Natural killer cell treated with Interleukin-12 subunit alpha and Interleukin-12 subunit beta and Interleukin-15 and Interleukin-18, amount 100 ng/mL, for 72 hours (primary cell): ENCODE results near the gene CDC14A. TPM values are rescaled to one million over a fixed set of nuclear protein-coding genes. Genes with fewer than 3 reads are reported as not detected.
A peak's percentile ranks its signal among the peaks of the same experiment; 100 is the strongest.

Experiments
- ATAC-seq, 2 donors: fragments of 150-1000 bp; cut with Tn5 transposase in 1 of 2; sonication (Bioruptor Pico), chemical (Tn5 transposase) in 1 of 2; 2 replicates each; pipeline ENCODE4 v1.10.0; 2021
- DNase-seq: peaks from one replicate; pipeline ENCODE4 v3.0.0; 2022; ENCODE audit warnings: low spot score
- H3K27ac Mint-ChIP-seq, 2 donors: 1 replicate in 1 of 2; 2 replicates in 1 of 2; pipeline ENCODE4 v1.8.0; 2022; ENCODE audit warnings: mixed read lengths in 2 of 2, mild to moderate bottlenecking in 1 of 2, moderate library complexity in 1 of 2
- H3K27me3 Mint-ChIP-seq, 2 donors: 1 replicate in 1 of 2; 2 replicates in 1 of 2; pipeline ENCODE4 v1.8.0; 2022; ENCODE audit warnings: mixed read lengths in 2 of 2
- H3K36me3 Mint-ChIP-seq: one replicate; pipeline ENCODE4 v1.8.0; 2022; ENCODE audit warnings: mixed read lengths
- H3K4me1 Mint-ChIP-seq, 2 donors: 1 replicate in 1 of 2; 2 replicates in 1 of 2; pipeline ENCODE4 v1.8.0; 2022; ENCODE audit warnings: low read depth in 2 of 2, mixed read lengths in 2 of 2, mild to moderate bottlenecking in 1 of 2
- H3K4me3 Mint-ChIP-seq: one replicate; pipeline ENCODE4 v1.8.0; 2022; ENCODE audit warnings: mixed read lengths
- H3K9me3 Mint-ChIP-seq: 2 replicates; pipeline ENCODE4 v1.8.0; 2022; ENCODE audit warnings: mixed read lengths
- total RNA-seq, 2 donors: library from RNA; stranded (reverse); gene quantifications; one replicate each; pipeline ENCODE4 v1.2.3, GENCODE V29; 2022

Gene CDC14A
- total RNA-seq, 2 donors from 2014 or later, result 15.0 to 26.9 TPM

DNA sequence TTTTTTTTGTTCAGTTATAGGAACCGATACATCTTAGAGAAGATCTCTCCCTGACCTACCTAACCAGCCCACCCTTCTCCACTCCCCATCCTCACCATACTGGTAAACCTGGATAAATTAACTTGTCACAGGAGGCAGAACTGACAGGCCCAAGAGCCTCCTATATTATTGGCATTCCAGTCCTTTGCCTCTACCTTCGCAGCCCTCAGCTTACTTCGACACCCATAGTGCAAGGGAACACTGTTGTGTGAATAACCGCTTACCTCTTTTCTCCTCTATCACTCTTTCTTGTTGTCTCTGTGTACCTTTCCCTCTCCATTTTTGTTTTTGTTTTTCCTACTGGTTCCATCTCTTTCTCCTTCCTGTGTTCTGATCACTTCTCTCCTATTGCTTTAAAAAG is 58.7 kb downstream of the CDC14A start:
- Mint-ChIP-seq H3K27ac (peak overlapping the region; percentile 5 to 62), H3K4me3 (no peak overlapping the region), H3K27me3 (no peaks in the 10 kb centered on the region), H3K4me1 (peaks cover 51 to 68% of the 10 kb centered on the region in 2 donors), H3K9me3 (peaks cover 5% of the 10 kb centered on the region), H3K36me3 (peaks cover 20% of the 10 kb centered on the region)
- no peak for DNase-seq
- no peak for ATAC-seq

DNA sequence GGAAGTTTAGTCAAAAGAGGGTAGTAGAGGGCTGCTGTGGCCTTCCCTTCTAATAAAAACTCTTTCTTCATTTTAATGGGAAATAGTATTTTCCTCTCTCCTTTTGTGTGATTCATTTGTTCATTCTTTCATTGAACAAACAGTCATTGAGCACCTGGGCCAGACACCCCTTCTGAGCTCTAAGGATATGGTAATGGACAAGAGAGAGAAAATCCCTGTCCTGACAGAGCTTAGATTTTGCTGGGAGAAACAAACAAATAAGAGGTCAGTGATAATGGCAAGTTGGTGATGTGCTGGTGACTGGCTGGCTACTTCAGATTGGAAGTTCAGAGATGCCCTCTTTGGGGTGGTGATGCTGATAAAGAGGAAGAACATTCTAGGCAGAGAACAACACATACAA is 59.3 kb downstream of the CDC14A start:
- Mint-ChIP-seq H3K27me3 (no peaks in the 10 kb centered on the region), H3K27ac (peak overlapping the region; percentile 5 to 62), H3K4me1 (peaks cover 50 to 67% of the 10 kb centered on the region in 2 donors), H3K4me3 (peak overlapping the region; percentile 0), H3K36me3 (peaks cover 24% of the 10 kb centered on the region), H3K9me3 (peaks cover 5% of the 10 kb centered on the region)
- DNase-seq (no peak), ATAC-seq (no peak)

DNA sequence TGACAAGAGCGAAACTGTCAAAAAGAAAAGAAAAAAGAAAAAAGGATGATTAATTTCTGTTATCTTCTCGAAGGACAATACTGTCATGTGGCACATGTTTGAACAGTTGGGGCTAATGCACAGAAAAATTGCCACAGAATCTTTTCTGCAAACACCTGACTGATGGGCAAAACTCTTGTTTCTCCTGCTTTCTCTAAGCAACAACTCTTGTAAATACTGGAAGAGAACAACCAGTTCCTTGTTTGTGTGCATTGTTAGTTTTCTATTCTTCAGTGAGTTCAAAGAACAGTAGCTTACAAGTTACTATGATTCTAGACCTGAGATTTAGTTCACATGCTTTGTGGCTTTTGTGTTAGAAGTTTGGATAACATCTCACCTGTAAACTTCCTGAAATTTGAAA is 60.7 kb downstream of the CDC14A start:
- peaks cover 16% of the 10 kb centered on the region for H3K36me3 Mint-ChIP-seq
- H3K27ac Mint-ChIP-seq, result no peak overlapping the region
- H3K27me3 Mint-ChIP-seq, result no peaks in the 10 kb centered on the region
- H3K4me3 Mint-ChIP-seq, result no peak overlapping the region
- peaks cover 42 to 58% of the 10 kb centered on the region in 2 donors for H3K4me1 Mint-ChIP-seq
- DNase-seq (no peak), ATAC-seq (no peak)
- H3K9me3 Mint-ChIP-seq, result peaks cover 5% of the 10 kb centered on the region

DNA sequence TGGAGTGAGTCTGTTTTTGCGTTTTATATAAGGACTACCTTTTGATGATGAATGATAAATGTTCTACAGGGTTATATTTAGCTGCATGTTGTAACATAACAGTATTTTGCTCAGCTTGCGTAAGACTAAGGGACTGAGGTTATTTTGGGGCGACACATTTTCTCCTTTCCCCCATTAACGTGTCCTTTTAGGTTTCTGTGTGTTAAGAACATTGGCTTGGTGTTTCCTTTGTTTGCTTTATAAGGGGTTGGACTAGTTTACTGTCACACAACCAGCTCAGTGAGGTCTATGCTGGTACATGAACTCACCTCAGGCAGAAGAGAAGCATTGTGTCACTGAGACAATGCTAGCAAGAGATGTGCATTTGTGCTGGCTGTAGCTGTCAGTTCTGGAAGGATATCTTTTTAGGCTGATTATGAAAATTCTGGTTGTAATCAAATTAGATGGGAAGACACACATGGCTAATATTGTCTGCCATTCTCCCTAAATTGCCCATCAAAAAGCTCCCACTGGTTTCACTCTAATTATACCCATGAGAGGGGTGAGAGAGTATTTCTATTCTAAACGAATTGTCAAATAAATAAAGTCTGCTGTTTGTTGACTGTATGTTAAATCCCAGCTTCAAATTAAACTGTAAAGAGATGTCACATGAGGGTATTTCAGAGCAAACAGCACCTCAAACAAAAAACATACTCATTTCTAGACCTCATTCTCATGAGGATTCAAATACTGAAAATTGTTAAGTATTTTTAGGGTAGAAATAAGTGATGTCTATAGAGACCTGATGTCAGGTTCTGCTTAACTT is 62.6 kb downstream of the CDC14A start:
- peaks cover 34 to 52% of the 10 kb centered on the region in 2 donors for H3K4me1 Mint-ChIP-seq
- ATAC-seq, result peak; percentile 60
- H3K27ac Mint-ChIP-seq, result peak overlapping the region; percentile 68 to 72
- peaks cover 4% of the 10 kb centered on the region for H3K36me3 Mint-ChIP-seq
- no peak for DNase-seq
- H3K27me3 Mint-ChIP-seq, result no peaks in the 10 kb centered on the region
- H3K4me3 Mint-ChIP-seq, result peak overlapping the region; percentile 28
- no peaks in the 10 kb centered on the region for H3K9me3 Mint-ChIP-seq

DNA sequence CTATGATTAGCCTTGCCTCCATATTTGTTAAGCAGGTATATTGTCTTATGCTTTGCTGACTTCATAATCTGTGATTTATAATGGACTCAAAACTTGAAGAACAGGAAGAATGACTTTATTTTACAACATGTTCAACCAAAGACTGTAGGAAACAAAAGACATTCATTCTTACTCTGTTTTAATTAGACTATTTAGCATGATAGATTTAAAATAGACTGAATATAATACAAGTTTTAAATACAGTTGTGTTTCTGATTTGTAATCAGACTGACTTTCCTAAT is 63.1 kb downstream of the CDC14A start:
- Mint-ChIP-seq H3K4me1 (peaks cover 34 to 52% of the 10 kb centered on the region in 2 donors), H3K4me3 (no peak overlapping the region), H3K27me3 (no peaks in the 10 kb centered on the region), H3K9me3 (no peaks in the 10 kb centered on the region), H3K27ac (peak overlapping the region; percentile 68 to 72), H3K36me3 (peaks cover 4% of the 10 kb centered on the region)
- no peak for DNase-seq
- ATAC-seq, result no peak

DNA sequence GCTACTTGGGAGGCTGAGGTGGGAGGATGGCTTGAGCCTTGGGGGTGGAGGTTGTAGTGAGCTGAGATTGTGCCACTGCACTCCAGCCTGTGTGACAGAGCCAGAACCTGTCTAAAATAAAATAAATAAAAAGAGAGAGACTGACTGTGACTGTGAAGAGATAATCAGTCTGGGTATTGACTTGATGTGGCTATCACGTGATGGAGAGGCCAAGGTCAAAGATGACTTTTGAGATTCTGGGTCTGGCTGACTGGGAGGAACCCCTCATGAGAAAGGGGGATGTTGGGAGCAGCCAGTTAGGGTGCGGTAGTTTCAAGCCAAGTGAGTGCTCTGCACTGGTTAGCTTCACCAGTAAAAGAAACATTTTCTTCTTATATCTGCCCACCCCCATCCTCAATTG is 66.8 kb downstream of the CDC14A start:
- Mint-ChIP-seq H3K36me3 (peaks cover 4% of the 10 kb centered on the region), H3K4me1 (peaks cover 31 to 42% of the 10 kb centered on the region in 2 donors), H3K9me3 (no peaks in the 10 kb centered on the region), H3K27me3 (no peaks in the 10 kb centered on the region), H3K27ac (no peak overlapping the region), H3K4me3 (no peak overlapping the region)
- ATAC-seq (no peak), DNase-seq (no peak)

DNA sequence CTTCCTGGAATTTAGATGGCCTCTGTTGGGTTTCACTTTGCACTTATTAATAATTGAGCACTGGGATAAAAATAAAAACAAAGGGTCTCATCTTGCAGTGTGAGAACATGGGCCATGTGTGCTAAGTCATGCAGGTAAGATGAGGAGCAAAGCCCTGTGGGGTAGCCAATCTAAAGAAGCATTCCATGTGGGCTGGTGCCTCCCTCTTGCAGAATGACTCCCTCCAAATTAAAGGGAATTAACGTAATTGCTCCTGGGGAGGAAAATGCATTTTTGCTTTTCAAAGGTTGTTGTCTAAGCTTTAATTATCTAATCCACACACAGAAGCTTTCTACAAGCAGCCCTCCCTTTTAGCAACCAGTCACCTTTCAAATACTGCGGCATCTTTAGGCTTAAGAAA is 69.8 kb downstream of the CDC14A start:
- no peak overlapping the region for H3K27ac Mint-ChIP-seq
- H3K4me3 Mint-ChIP-seq, result no peak overlapping the region
- peaks cover 19 to 30% of the 10 kb centered on the region in 2 donors for H3K4me1 Mint-ChIP-seq
- no peak for DNase-seq
- peaks cover 6% of the 10 kb centered on the region for H3K36me3 Mint-ChIP-seq
- ATAC-seq, result no peak
- H3K9me3 Mint-ChIP-seq, result no peaks in the 10 kb centered on the region
- no peaks in the 10 kb centered on the region for H3K27me3 Mint-ChIP-seq

DNA sequence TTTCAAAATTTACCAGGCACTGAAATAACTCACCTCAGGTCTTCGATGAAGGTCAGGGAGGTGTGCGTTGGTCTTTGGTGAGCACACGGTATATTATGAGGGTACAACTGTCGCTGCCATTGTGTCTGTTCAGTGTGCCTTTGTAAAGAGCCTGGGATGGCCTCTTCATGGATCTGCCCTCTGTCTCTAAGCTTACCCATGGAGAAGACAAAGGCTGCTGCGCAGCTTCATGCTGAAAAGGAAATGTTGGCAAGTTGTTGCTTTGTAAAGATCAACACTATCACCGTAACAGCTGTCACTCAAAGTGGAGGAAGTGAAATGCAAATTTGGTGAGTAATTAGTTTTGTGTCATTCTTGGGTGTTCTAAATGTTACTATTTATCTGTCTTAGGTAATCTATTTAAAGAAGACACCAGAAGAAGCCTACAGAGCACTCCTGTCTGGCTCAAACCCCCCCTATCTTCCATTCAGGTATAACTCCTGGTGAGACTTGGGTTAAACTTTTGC is 71.6 kb downstream of the CDC14A start:
- ATAC-seq (no peak), DNase-seq (no peak)
- Mint-ChIP-seq H3K4me3 (no peak overlapping the region), H3K27ac (peak overlapping the region in 1 of 2 donors; percentile 32), H3K27me3 (no peaks in the 10 kb centered on the region), H3K4me1 (peaks cover 18 to 30% of the 10 kb centered on the region in 2 donors), H3K36me3 (peaks cover 6% of the 10 kb centered on the region), H3K9me3 (no peaks in the 10 kb centered on the region)

DNA sequence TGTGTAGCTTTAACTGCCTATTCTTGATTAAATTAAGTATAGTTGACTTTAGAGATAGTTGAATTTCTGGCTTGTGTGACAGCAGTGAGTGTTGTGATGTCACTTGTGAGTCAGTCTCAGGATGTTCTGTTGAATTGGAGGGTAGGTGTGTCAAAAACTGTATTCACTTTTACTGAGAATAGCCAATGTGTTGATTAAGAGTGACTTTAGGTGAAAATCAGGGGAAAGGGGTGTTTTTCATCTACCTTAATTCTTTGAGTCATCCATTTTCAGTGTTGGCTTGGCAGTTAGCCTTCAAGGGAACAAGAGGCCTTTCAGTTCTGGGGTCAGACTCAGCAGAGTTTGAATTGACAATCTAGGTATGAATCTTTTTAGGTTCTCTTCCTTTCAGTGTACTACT is 75.9 kb downstream of the CDC14A start:
- Mint-ChIP-seq H3K27ac (no peak overlapping the region), H3K36me3 (peaks cover 6% of the 10 kb centered on the region), H3K4me1 (peaks cover 17 to 25% of the 10 kb centered on the region in 2 donors), H3K27me3 (no peaks in the 10 kb centered on the region), H3K9me3 (no peaks in the 10 kb centered on the region), H3K4me3 (no peak overlapping the region)
- ATAC-seq (no peak), DNase-seq (no peak)

DNA sequence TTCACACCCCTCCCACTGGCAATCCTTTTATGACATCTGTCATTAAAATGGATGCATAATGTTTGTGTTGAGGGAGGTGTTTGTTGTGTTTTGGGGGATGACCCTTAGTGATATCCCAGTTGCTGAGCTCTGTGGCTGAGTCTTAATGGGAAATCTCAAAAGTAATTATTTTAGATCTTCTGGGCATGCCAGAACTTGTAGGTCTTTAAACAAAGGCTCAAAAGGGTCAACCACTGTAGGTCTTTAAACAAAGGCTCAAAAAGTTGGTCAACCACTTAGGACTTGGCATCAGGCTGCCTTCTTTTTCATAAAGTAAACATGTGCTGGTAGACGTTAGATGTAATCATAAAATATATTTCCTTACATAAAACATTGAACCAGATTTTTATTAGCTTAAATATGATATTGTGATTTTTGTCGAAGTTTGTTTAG is 78.0 kb downstream of the CDC14A start:
- no peaks in the 10 kb centered on the region for H3K9me3 Mint-ChIP-seq
- no peaks in the 10 kb centered on the region for H3K27me3 Mint-ChIP-seq
- H3K4me3 Mint-ChIP-seq, result no peak overlapping the region
- no peak for DNase-seq
- peaks cover 21 to 34% of the 10 kb centered on the region in 2 donors for H3K4me1 Mint-ChIP-seq
- ATAC-seq, result no peak
- peaks cover 14% of the 10 kb centered on the region for H3K36me3 Mint-ChIP-seq
- H3K27ac Mint-ChIP-seq, result no peak overlapping the region

DNA sequence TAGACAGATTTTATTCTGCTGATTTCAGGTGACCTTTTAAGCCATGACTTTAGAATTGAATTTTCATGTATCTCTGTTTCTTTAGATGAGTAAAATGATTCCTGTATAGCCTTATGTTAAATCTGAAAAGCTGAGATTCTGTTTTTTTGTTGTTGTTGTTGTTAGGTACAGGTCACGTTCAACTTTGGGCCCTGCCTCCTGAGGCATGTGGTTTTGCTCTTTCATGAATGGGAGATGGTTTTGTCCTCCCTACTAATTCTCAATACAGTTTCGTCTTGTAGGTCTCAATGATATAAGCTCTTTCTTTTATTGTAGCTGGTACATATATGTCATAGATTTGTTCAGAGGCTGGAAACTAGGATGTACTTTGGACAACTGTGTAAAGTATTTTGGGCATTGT is 79.6 kb downstream of the CDC14A start:
- Mint-ChIP-seq H3K4me3 (no peak overlapping the region), H3K27me3 (no peaks in the 10 kb centered on the region), H3K36me3 (peaks cover 11% of the 10 kb centered on the region), H3K27ac (peak overlapping the region in 1 of 2 donors; percentile 10), H3K4me1 (peaks cover 21 to 34% of the 10 kb centered on the region in 2 donors), H3K9me3 (no peaks in the 10 kb centered on the region)
- ATAC-seq (no peak), DNase-seq (no peak)

DNA sequence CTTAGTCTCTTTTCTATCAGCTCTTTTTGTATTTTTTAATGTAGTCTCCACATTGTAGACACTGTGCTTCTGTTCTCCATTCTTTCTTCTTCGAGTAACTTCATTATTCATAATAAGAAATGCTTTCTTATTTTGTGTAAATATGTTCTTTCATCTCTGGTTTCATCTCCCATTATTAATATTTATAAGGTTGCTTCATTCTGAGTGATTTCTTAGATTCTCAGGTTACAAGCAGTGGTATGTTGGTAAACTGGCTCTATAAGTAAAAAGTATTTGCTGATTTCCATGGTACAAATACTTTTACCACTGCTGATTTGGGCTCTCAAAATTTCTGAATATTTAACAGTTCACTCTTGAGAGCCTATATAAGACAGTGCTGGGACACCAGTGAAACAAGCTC is 81.3 kb downstream of the CDC14A start:
- peaks cover 11% of the 10 kb centered on the region for H3K36me3 Mint-ChIP-seq
- H3K4me1 Mint-ChIP-seq, result peaks cover 18 to 23% of the 10 kb centered on the region in 2 donors
- H3K4me3 Mint-ChIP-seq, result no peak overlapping the region
- H3K9me3 Mint-ChIP-seq, result no peaks in the 10 kb centered on the region
- no peak for DNase-seq
- ATAC-seq, result no peak
- no peaks in the 10 kb centered on the region for H3K27me3 Mint-ChIP-seq
- peak overlapping the region in 1 of 2 donors; percentile 23 for H3K27ac Mint-ChIP-seq

DNA sequence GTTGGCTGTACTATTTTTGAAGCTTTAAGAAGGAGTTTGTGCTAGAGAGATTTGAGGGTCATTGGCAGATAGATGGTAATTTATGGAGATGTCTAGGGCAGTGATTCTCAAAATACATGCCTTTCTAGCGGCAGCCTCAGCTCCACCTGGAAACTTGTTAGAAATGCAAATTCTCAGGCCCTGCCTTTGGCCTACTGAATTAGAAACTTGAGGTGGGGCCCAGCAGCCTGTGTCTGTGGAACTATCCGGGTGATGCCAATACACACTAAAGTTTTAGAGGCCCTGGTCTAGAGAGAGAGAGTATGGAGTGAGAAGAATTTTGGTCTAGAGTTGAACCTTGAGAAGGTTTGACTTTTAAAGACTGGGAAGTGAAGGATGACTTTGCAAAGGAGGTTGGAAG is 82.5 kb downstream of the CDC14A start:
- Mint-ChIP-seq H3K4me1 (peaks cover 28 to 36% of the 10 kb centered on the region in 2 donors), H3K36me3 (peaks cover 11% of the 10 kb centered on the region), H3K27ac (peak overlapping the region in 1 of 2 donors; percentile 28), H3K9me3 (no peaks in the 10 kb centered on the region), H3K4me3 (no peak overlapping the region), H3K27me3 (no peaks in the 10 kb centered on the region)
- DNase-seq (no peak), ATAC-seq (no peak)

DNA sequence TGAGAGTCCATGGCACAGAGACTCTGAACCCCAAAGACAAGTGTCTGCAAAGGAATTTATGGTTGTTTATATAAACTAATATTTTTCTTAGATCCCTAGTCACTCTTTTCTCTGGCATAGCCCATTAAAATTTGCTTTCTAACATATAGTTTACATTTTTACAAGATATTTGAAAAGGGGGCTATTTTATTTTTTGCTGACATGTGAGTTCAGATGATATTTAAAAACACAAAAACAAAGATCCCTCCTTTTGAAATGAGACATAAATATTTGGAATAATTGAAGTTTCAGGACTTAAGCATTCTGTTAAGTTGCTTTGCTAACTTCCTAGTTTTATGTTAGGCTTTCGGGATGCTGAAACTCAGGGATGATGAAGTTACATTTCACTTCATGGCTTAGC is 86.1 kb downstream of the CDC14A start:
- H3K4me3 Mint-ChIP-seq, result no peak overlapping the region
- H3K9me3 Mint-ChIP-seq, result no peaks in the 10 kb centered on the region
- H3K27ac Mint-ChIP-seq, result peak overlapping the region in 1 of 2 donors; percentile 84
- H3K27me3 Mint-ChIP-seq, result no peaks in the 10 kb centered on the region
- peaks cover 30 to 49% of the 10 kb centered on the region in 2 donors for H3K4me1 Mint-ChIP-seq
- DNase-seq, result no peak
- ATAC-seq, result no peak
- H3K36me3 Mint-ChIP-seq, result peaks cover 11% of the 10 kb centered on the region
